GM12864 (cell line): ENCODE results near the gene HDAC8.
"Not testable (repeated sequence)": the region's sequence is repeated elsewhere in the genome, so short reads cannot be mapped to it uniquely, and the experiment has no call there.

ENCODE experiments used
- DNase-seq: peaks from one replicate; pipeline ENCODE4 v3.0.0-alpha.2; 2011; ENCODE audit warnings: low read depth
- H3K4me3 ChIP-seq: 2 replicates; pipeline ENCODE4 v1.5.1; 2011; ENCODE audit warnings: mild to moderate bottlenecking, low read depth, low read length, control low read depth
- CTCF ChIP-seq: IDR thresholded peaks from 2 replicates; pipeline ENCODE4 v1.5.1; 2011; ENCODE audit warnings: low read depth, mild to moderate bottlenecking, moderate library complexity, low read length, control low read depth, inconsistent platforms; ENCODE audit errors: missing control alignments

Gene HDAC8

GRCh38 chrX:72340041-72340440 lies 232.6 kb downstream of the HDAC8 start:
- DNase-seq: no peak
- no peak overlapping the region for H3K4me3 ChIP-seq
- TF ChIP-seq CTCF: no peak

GRCh38 chrX:72330131-72330530 lies 242.5 kb downstream of the HDAC8 start:
- TF ChIP-seq CTCF: no peak
- DNase-seq: no peak
- no peak overlapping the region for H3K4me3 ChIP-seq

- no peak for TF ChIP-seq CTCF
- no peak overlapping the region for H3K4me3 ChIP-seq
- no peak for DNase-seq
Measured at GRCh38 chrX:72326605-72327300, 245.9 kb downstream of the HDAC8 start.

GRCh38 chrX:72319651-72320050 lies 253.0 kb downstream of the HDAC8 start:
- DNase-seq, H3K4me3 ChIP-seq: not testable (repeated sequence)

GRCh38 chrX:72317139-72317538 lies 255.5 kb downstream of the HDAC8 start:
- DNase-seq: no peak
- TF ChIP-seq CTCF: no peak
- H3K4me3 ChIP-seq: no peak overlapping the region

GRCh38 chrX:72316408-72317110 lies 256.1 kb downstream of the HDAC8 start:
- no peak overlapping the region for H3K4me3 ChIP-seq
- no peak for TF ChIP-seq CTCF
- DNase-seq: no peak

GRCh38 chrX:72314881-72315280 lies 257.8 kb downstream of the HDAC8 start:
- no peak overlapping the region for H3K4me3 ChIP-seq
- no peak for TF ChIP-seq CTCF
- no peak for DNase-seq
